Measurements from ENCODE around the gene TMEM242.

DNA sequence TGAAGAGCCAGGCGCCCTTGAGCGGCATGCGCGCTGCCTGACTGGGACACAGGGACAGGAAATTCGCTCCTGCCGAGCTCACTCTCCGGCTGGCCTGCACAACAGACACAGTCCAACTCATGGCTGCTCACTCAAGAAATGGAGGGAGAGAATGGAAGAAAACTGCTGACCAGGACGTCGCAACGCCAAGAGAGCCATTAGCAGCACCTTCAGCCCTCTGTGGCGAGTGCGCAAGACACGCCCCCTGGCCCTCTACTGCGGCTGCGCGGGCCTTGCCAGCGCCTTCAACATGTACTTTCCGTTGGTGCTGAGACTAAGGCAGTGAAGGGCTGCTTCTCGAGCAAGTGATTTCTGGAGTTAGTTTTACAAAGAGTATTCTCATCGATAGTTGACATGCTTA is 23.3 kb downstream of the TMEM242 start:
- no peak for TF ChIP-seq LARP7 (IDR thresholded peaks at IDR 0.05)
- TF ChIP-seq, protein P1, sequence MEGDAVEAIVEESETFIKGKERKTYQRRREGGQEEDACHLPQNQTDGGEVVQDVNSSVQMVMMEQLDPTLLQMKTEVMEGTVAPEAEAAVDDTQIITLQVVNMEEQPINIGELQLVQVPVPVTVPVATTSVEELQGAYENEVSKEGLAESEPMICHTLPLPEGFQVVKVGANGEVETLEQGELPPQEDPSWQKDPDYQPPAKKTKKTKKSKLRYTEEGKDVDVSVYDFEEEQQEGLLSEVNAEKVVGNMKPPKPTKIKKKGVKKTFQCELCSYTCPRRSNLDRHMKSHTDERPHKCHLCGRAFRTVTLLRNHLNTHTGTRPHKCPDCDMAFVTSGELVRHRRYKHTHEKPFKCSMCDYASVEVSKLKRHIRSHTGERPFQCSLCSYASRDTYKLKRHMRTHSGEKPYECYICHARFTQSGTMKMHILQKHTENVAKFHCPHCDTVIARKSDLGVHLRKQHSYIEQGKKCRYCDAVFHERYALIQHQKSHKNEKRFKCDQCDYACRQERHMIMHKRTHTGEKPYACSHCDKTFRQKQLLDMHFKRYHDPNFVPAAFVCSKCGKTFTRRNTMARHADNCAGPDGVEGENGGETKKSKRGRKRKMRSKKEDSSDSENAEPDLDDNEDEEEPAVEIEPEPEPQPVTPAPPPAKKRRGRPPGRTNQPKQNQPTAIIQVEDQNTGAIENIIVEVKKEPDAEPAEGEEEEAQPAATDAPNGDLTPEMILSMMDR (IDR thresholded peaks at IDR 0.05 in 2 of 3, conservative IDR thresholded peaks at IDR 0.05 in 1 of 3; ENCODE audit: control insufficient read depth in 2 of 3, extremely low read depth in 1 of 3, insufficient read depth in 1 of 3, low read depth in 3 of 3, low read length in 3 of 3) = no peak
- no peak for TF ChIP-seq HDAC2 (IDR thresholded peaks at IDR 0.05)
- TF ChIP-seq, protein P2, sequence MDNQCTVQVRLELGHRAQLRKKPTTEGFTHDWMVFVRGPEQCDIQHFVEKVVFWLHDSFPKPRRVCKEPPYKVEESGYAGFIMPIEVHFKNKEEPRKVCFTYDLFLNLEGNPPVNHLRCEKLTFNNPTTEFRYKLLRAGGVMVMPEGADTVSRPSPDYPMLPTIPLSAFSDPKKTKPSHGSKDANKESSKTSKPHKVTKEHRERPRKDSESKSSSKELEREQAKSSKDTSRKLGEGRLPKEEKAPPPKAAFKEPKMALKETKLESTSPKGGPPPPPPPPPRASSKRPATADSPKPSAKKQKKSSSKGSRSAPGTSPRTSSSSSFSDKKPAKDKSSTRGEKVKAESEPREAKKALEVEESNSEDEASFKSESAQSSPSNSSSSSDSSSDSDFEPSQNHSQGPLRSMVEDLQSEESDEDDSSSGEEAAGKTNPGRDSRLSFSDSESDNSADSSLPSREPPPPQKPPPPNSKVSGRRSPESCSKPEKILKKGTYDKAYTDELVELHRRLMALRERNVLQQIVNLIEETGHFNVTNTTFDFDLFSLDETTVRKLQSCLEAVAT (IDR thresholded peaks at IDR 0.05) = no peak
- TF ChIP-seq, protein P3, sequence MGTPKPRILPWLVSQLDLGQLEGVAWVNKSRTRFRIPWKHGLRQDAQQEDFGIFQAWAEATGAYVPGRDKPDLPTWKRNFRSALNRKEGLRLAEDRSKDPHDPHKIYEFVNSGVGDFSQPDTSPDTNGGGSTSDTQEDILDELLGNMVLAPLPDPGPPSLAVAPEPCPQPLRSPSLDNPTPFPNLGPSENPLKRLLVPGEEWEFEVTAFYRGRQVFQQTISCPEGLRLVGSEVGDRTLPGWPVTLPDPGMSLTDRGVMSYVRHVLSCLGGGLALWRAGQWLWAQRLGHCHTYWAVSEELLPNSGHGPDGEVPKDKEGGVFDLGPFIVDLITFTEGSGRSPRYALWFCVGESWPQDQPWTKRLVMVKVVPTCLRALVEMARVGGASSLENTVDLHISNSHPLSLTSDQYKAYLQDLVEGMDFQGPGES (IDR thresholded peaks at IDR 0.05) = no peak
- TF ChIP-seq EP300 (IDR thresholded peaks at IDR 0.05; ENCODE audit: borderline replicate concordance in 1 of 2, control insufficient read depth in 1 of 2, low read depth in 2 of 2, low read length in 2 of 2) = no peak
- no peak for TF ChIP-seq REST (IDR thresholded peaks at IDR 0.05; ENCODE audit: low read depth, low read length)
- TF ChIP-seq MYC (IDR thresholded peaks at IDR 0.05; ENCODE audit: insufficient read depth, insufficient read length, insufficient replicate concordance, low read length, severe bottlenecking) = no peak
- no peak for TF ChIP-seq POLR2A (IDR thresholded peaks at IDR 0.05; ENCODE audit: low read depth, low read length)
- TF ChIP-seq, protein P4, sequence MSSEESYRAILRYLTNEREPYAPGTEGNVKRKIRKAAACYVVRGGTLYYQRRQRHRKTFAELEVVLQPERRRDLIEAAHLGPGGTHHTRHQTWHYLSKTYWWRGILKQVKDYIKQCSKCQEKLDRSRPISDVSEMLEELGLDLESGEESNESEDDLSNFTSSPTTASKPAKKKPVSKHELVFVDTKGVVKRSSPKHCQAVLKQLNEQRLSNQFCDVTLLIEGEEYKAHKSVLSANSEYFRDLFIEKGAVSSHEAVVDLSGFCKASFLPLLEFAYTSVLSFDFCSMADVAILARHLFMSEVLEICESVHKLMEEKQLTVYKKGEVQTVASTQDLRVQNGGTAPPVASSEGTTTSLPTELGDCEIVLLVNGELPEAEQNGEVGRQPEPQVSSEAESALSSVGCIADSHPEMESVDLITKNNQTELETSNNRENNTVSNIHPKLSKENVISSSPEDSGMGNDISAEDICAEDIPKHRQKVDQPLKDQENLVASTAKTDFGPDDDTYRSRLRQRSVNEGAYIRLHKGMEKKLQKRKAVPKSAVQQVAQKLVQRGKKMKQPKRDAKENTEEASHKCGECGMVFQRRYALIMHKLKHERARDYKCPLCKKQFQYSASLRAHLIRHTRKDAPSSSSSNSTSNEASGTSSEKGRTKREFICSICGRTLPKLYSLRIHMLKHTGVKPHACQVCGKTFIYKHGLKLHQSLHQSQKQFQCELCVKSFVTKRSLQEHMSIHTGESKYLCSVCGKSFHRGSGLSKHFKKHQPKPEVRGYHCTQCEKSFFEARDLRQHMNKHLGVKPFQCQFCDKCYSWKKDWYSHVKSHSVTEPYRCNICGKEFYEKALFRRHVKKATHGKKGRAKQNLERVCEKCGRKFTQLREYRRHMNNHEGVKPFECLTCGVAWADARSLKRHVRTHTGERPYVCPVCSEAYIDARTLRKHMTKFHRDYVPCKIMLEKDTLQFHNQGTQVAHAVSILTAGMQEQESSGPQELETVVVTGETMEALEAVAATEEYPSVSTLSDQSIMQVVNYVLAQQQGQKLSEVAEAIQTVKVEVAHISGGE (CRISPR knock-in tag; IDR thresholded peaks at IDR 0.05) = no peak
- no peak for TF ChIP-seq GABPA (IDR thresholded peaks at IDR 0.05; ENCODE audit: low read depth)
